ENCODE results near the gene ERP29. TPM values are rescaled to one million over a fixed set of nuclear protein-coding genes. Genes with fewer than 3 reads are reported as not detected.

Gene ERP29
- total and polyA plus RNA-seq, 5 donors, result 39.0 to 58.3 (median 53.9) TPM

DNA sequence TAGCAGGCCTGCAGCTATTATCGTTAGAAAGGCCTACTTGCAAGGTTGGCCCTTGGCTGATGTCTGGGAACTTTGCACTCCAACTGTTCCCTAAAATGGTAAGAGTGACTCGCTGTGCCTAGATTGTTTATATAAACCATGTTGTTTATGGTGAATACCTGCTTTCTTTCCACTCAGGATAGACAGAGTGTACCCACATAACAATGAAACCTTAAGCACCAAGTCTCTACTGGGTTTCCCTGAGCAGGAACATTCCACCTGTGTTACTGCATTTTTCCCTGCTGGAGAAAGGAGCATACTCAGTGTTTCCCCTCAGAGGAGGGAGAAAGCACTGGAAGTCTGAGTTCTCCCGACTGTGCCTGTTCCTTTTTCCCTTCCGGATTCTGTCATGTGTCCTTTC lies 32.8 kb downstream of the ERP29 start:
- no peak for DNase-seq
- WGBS, result 77% methylated on average over 4 of the region's 4 CpGs

DNA sequence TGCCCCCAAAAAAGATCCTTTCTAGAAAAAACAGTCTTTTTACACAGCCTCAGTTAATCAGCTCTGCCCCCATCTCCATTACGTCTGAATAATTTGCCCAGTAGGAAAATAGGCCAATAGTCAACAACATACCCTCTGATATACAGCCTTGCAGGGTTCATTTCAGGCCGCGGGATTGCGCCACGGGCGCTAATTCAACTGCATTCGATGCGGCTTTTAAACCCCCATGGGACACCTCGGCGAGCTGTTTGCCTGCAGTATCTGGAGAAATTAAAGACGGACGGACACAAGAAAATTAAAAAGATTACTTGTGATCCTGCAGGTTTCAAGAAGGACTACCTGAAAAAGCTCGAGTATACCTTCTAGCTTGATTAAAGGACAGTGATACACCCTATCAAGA lies 36.1 kb downstream of the ERP29 start:
- WGBS, result 95% methylated on average over 13 of the region's 13 CpGs
- no peak for ATAC-seq
- intact Hi-C loops (cut with DNase I), result no loop called here
- Histone ChIP-seq H3K4me3 (ENCODE audit: low read length) (no peak overlapping the region), H3K9me3 (ENCODE audit: control insufficient read depth, low read length) (no peaks in the 10 kb centered on the region), H3K27me3 (ENCODE audit: control insufficient read depth, insufficient read depth) (no peaks in the 10 kb centered on the region), H3K27ac (ENCODE audit: low read length) (no peak overlapping the region), H3K4me1 (ENCODE audit: control insufficient read depth, insufficient read depth, low read length) (no peaks in the 10 kb centered on the region)
- no peak for DNase-seq

More for the DNA sequence above, 32.8 kb downstream of the ERP29 start:
- H3K27ac ChIP-seq (ENCODE audit: low read length), result no peak overlapping the region
- ATAC-seq, result no peak
- H3K4me3 ChIP-seq (ENCODE audit: low read length), result no peak overlapping the region
- no peaks in the 10 kb centered on the region for H3K27me3 ChIP-seq (ENCODE audit: control insufficient read depth, insufficient read depth)
- no peaks in the 10 kb centered on the region for H3K4me1 ChIP-seq (ENCODE audit: control insufficient read depth, insufficient read depth, low read length)
- intact Hi-C loops (cut with DNase I), result no loop called here
- no peaks in the 10 kb centered on the region for H3K9me3 ChIP-seq (ENCODE audit: control insufficient read depth, low read length)

DNA sequence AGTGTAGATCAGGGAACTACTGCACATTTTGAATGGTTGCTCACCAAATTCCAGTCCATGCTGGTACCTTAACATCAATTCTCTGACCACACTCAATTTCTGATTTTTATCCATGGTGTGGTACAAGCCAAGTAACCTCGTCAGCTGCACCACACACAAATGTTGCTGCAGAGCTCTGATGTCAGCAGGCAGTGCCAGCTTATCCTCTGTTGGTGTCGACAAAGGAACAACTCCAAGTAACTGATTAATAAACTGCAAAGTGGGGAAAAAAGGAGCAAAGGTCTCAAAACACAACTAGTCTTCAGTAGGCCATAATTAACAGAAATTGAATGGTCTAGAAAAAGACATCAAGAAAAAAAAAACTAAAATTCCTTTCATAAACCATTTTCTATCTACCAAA lies 47.9 kb downstream of the ERP29 start:
- H3K9me3 ChIP-seq (ENCODE audit: control insufficient read depth, low read length), result no peaks in the 10 kb centered on the region
- no peaks in the 10 kb centered on the region for H3K27me3 ChIP-seq (ENCODE audit: control insufficient read depth, insufficient read depth)
- ATAC-seq, result no peak
- H3K27ac ChIP-seq (ENCODE audit: low read length), result no peak overlapping the region
- no peak for DNase-seq
- no peak overlapping the region for H3K4me3 ChIP-seq (ENCODE audit: low read length)
- WGBS, result 95% methylated on average over 2 of the region's 2 CpGs
- intact Hi-C loops (cut with DNase I), result no loop called here
- H3K4me1 ChIP-seq (ENCODE audit: control insufficient read depth, insufficient read depth, low read length), result no peaks in the 10 kb centered on the region

DNA sequence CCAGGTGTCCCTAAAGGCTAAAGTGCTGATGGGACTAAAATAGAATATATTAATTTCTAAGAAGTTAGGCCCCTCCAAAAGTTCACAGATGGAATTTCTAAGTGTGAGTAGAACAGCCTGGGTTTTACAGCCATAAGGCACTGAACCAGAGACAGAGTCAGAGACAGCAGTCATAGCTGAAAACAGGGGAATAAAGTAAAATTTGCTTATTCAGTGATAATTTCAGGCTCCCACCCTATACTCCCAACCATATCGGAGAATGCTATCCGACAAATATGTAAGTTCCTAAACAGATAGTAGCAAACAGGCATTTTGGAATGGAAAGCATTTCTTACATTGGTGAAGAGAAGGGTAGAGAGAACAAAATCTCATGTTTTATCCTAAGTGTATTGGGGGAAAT lies 50.0 kb downstream of the ERP29 start:
- H3K27me3 ChIP-seq (ENCODE audit: control insufficient read depth, insufficient read depth), result no peaks in the 10 kb centered on the region
- no peak overlapping the region for H3K27ac ChIP-seq (ENCODE audit: low read length)
- no peak overlapping the region for H3K4me3 ChIP-seq (ENCODE audit: low read length)
- 97% methylated on average over 2 of the region's 2 CpGs for WGBS
- no peaks in the 10 kb centered on the region for H3K4me1 ChIP-seq (ENCODE audit: control insufficient read depth, insufficient read depth, low read length)
- intact Hi-C loops (cut with DNase I), result no loop called here
- ATAC-seq, result no peak
- no peak for DNase-seq
- H3K9me3 ChIP-seq (ENCODE audit: control insufficient read depth, low read length), result no peaks in the 10 kb centered on the region

- intact Hi-C loops (cut with DNase I), result no loop called here
- no peaks in the 10 kb centered on the region for H3K27me3 ChIP-seq (ENCODE audit: control insufficient read depth, insufficient read depth)
- DNase-seq, result no peak
- no peak for ATAC-seq
- no peak overlapping the region for H3K27ac ChIP-seq (ENCODE audit: low read length)
- no peak overlapping the region for H3K4me3 ChIP-seq (ENCODE audit: low read length)
- H3K4me1 ChIP-seq (ENCODE audit: control insufficient read depth, insufficient read depth, low read length), result no peaks in the 10 kb centered on the region
- WGBS, result 68% methylated on average over 2 of the region's 2 CpGs
- no peaks in the 10 kb centered on the region for H3K9me3 ChIP-seq (ENCODE audit: control insufficient read depth, low read length)
Observed at GRCh38 chr12:112066566-112066965, 53.3 kb downstream of the ERP29 start.

Small RNA genes within 50 kb of the gene (microRNA-seq; reads per million reads assigned to microRNA genes)
- gene MIR3657, result 0 reads per million in 2 donors

Other genes starting within 250 kb of the ERP29 start
- 100 to 1,000 TPM; 307 to 423 (median 349) TPM for gene ALDH2, start 246.5 kb upstream of the ERP29 start, total RNA-seq
- gene ALDH2, start 246.5 kb upstream of the ERP29 start, polyA plus RNA-seq, result 284 TPM
- 10 to 100 TPM; 26.4 to 35.0 (median 28.5) TPM for gene MAPKAPK5, start 171.2 kb upstream of the ERP29 start, total RNA-seq
- 12.6 TPM for gene MAPKAPK5, start 171.2 kb upstream of the ERP29 start, polyA plus RNA-seq
- 10 to 100 TPM; 12.2 to 24.1 (median 17.6) TPM for gene TMEM116, start 261 bp upstream of the ERP29 start, total RNA-seq
- 9.3 TPM for gene TMEM116, start 261 bp upstream of the ERP29 start, polyA plus RNA-seq
- 10 to 100 TPM; 15.3 to 21.7 (median 18.0) TPM for gene NAA25, start 95.4 kb downstream of the ERP29 start, total RNA-seq
- 4.6 TPM for gene NAA25, start 95.4 kb downstream of the ERP29 start, polyA plus RNA-seq
- gene TRAFD1, start 112.1 kb downstream of the ERP29 start, total RNA-seq, result 10 to 100 TPM; 21.9 to 24.5 (median 23.9) TPM
- 13.4 TPM for gene TRAFD1, start 112.1 kb downstream of the ERP29 start, polyA plus RNA-seq

Measured in right cardiac atrium (tissue), 5 donors.